Right lobe of liver (tissue), 6 donors: ENCODE results near the gene TMEM97. TPM values are rescaled to one million over a fixed set of nuclear protein-coding genes. Genes with fewer than 3 reads are reported as not detected.

Experiments
- ATAC-seq, 4 donors: fragments of 200-7000 bp; cut with Tn5 transposase; one replicate each; pipeline ENCODE4 v1.9.1; 2020; ENCODE audit warnings: mild to moderate bottlenecking in 4 of 4, moderate library complexity in 4 of 4
- DNase-seq, 3 donors: peaks; one replicate each; pipeline ENCODE4 v3.0.0-alpha.2; 2020
- H3K27ac ChIP-seq, 3 donors: fragments of 200-600 bp; one replicate each; pipeline ENCODE4 v1.8.0; 2022
- H3K27me3 ChIP-seq, 2 donors: fragments of 200-600 bp; one replicate each; pipeline ENCODE4 v1.8.0; 2022
- H3K36me3 ChIP-seq, 4 donors: fragments of 200-600 bp; sonication (generic) in 1 of 4; one replicate each; pipeline versions ENCODE4 v1.5.1 to v1.8.0; 2017 to 2022; ENCODE audit warnings: control low read depth in 1 of 4
- H3K4me1 ChIP-seq, 4 donors: fragments of 200-600 bp; sonication (generic) in 1 of 4; one replicate each; pipeline versions ENCODE4 v1.5.1 to v1.8.0; 2017 to 2022; ENCODE audit warnings: control low read depth in 1 of 4
- H3K4me3 ChIP-seq, 3 donors: fragments of 200-600 bp; one replicate each; pipeline ENCODE4 v1.8.0; 2022
- H3K9me3 ChIP-seq, 4 donors: fragments of 200-600 bp; sonication (generic) in 1 of 4; one replicate each; pipeline versions ENCODE4 v1.5.1 to v1.8.0; 2017 to 2022; ENCODE audit warnings: control low read depth in 1 of 4
- CTCF ChIP-seq, 4 donors: fragments of 200-600 bp in 3 of 4; fragments of 450-650 bp in 1 of 4; IDR thresholded peaks; one replicate each; pipeline versions ENCODE4 v1.5.1 to v1.8.0; 2016 to 2022; ENCODE audit warnings: antibody characterized with exemption in 4 of 4, mild to moderate bottlenecking in 2 of 4
- POLR2A ChIP-seq: fragments of 450-650 bp; IDR thresholded peaks from one replicate; pipeline ENCODE4 v1.6.1; 2017; ENCODE audit warnings: antibody characterized with exemption, mild to moderate bottlenecking
- WGBS: methylation state at CpG from one replicate; pipeline ENCODE4 v1.1.6; 2018; ENCODE audit warnings: low coverage, low lambda C conversion rate; ENCODE audit not compliant: insufficient coverage; ENCODE audit errors: missing lambda C conversion rate; 5-methylcytosine and 5-hydroxymethylcytosine counted together
- intact Hi-C, 2 donors: fragments of 100-400 bp; cut with DNase I; formaldehyde crosslinking; loops; one replicate each; pipeline versions ENCODE4 v1.11.2 to v1.14.1; 2022
- total RNA-seq, 6 experiments: library from RNA; depleted of rRNA in 2 of 6; stranded (reverse); fragments of >200 nt in 2 of 6; fragmentation: NEBNext Ultra II Directional in 3 of 6; extraction: Animal tissue kit (Norgen Biotek cat#: 25700) in 3 of 6; gene quantifications; one replicate each; pipeline versions ENCODE4 v1.1.0 to v1.2.4, GENCODE V29; 2016 to 2023
- donor health status: DM: no; HTN: yes; CAD: no.
- donor health status: DM: no; HTN: no; CAD: no.
- donor health status: DM: no; HTN: no; CAD: no.
- donor health status: DM: no; HTN: yes; CAD: no.
- donor health status: DM: no; HTN: yes; CAD: no.

TMEM97 gene
- total RNA-seq, 6 experiments from 2014 or later, result 20.0 to 84.0 (median 44.2) TPM

- intact Hi-C loops, result loop anchor here in 1 of 2 donors (10.0 kb wide), 1 partner anchor 114 kb away; no protein-coding TSS in a partner anchor
- Histone ChIP-seq H3K4me3 (no peak overlapping the region), H3K27me3 (no peaks in the 10 kb centered on the region), H3K9me3 (no peaks in the 10 kb centered on the region), H3K4me1 (peaks cover 3 to 52% (median 29%) of the 10 kb centered on the region in 4 donors), H3K36me3 (peaks cover 8 to 75% (median 41%) of the 10 kb centered on the region in 4 donors), H3K27ac (no peak overlapping the region)
- no peak for DNase-seq
- 80% methylated on average over 1 of the region's 3 CpGs for WGBS
- ATAC-seq, result no peak
- TF ChIP-seq CTCF (IDR thresholded peaks at IDR 0.05), result no peak
- TF ChIP-seq POLR2A, result no peak
These were observed 30.0 kb downstream of the TMEM97 start for GRCh38 chr17:28348979-28349378.

GRCh38 chr17:28350271-28350670, 31.3 kb downstream of the TMEM97 start:
- ATAC-seq (no peak), DNase-seq (no peak)
- Histone ChIP-seq H3K9me3 (no peaks in the 10 kb centered on the region), H3K36me3 (peaks cover 0 to 76% (median 37%) of the 10 kb centered on the region in 4 donors), H3K27me3 (no peaks in the 10 kb centered on the region), H3K4me1 (peaks cover 3 to 39% (median 23%) of the 10 kb centered on the region in 4 donors), H3K4me3 (no peak overlapping the region), H3K27ac (no peak overlapping the region)
- WGBS, result no CpG with 5 or more reads among the region's 7 CpGs
- intact Hi-C loops, result no loop called here
- TF ChIP-seq POLR2A, result no peak
- no peak for TF ChIP-seq CTCF (IDR thresholded peaks at IDR 0.05)

GRCh38 chr17:28357061-28357900, 38.3 kb downstream of the TMEM97 start, which contains the start of gene POLDIP2:
TSS of gene POLDIP2 (minus strand) at chr17:28357527. CDS start at chr17:28357448, 79 bp downstream.
- Histone ChIP-seq H3K27ac (peak within 1 kb of the TSS; percentile 84 to 89 (median 86)), H3K9me3 (no peaks in the 10 kb centered on the region), H3K27me3 (no peaks in the 10 kb centered on the region), H3K4me1 (peaks cover 0 to 19% (median 8%) of the 10 kb centered on the region in 4 donors), H3K4me3 (peak within 1 kb of the TSS; percentile 81 to 98 (median 90)), H3K36me3 (peaks cover 0 to 62% (median 27%) of the 10 kb centered on the region in 4 donors)
- peak; percentile 96 to 97 (median 97) for DNase-seq
- peak; percentile 96 to 99 (median 98) for ATAC-seq
- TF ChIP-seq POLR2A (peak; percentile 97), CTCF (IDR thresholded peaks at IDR 0.05) (no peak)
- WGBS, result 0% methylated on average over 6 of the region's 80 CpGs
- intact Hi-C loops, result no loop called here

- Histone ChIP-seq H3K27ac (peak overlapping the region; percentile 45 to 89 (median 84)), H3K4me3 (peak overlapping the region; percentile 81 to 98 (median 90)), H3K9me3 (no peaks in the 10 kb centered on the region), H3K36me3 (peaks cover 0 to 61% (median 24%) of the 10 kb centered on the region in 4 donors), H3K4me1 (peaks cover 0 to 19% (median 8%) of the 10 kb centered on the region in 4 donors), H3K27me3 (no peaks in the 10 kb centered on the region)
- WGBS, result 2% methylated on average over 4 of the region's 4 CpGs
- intact Hi-C loops, result no loop called here
- TF ChIP-seq POLR2A, result no peak
- no peak for TF ChIP-seq CTCF (IDR thresholded peaks at IDR 0.05)
- DNase-seq (no peak), ATAC-seq (no peak)
These were observed 38.8 kb downstream of the TMEM97 start for GRCh38 chr17:28357901-28358197.
